Fibroblast of lung (primary cell): ENCODE measurements around the gene KLRF2. TPM values are rescaled to one million over a fixed set of nuclear protein-coding genes. Genes with fewer than 3 reads are reported as not detected.

ENCODE experiments used
- DNase-seq, 2 donors: peaks; one replicate each; pipeline versions ENCODE4 v3.0.0 to v3.0.0-alpha.2; 2010; ENCODE audit warnings: low read depth in 2 of 2
- H2AFZ ChIP-seq: 2 replicates; pipeline ENCODE4 v1.5.1; 2012; ENCODE audit warnings: low read length, control low read depth, inconsistent platforms
- H3K27ac ChIP-seq: 2 replicates; pipeline ENCODE4 v1.5.1; 2011; ENCODE audit warnings: low read length, control low read depth; ENCODE audit not compliant: insufficient read depth
- H3K27me3 ChIP-seq: 2 replicates; pipeline ENCODE4 v1.5.1; 2011; ENCODE audit warnings: mild to moderate bottlenecking, low read length; ENCODE audit not compliant: control insufficient read depth, insufficient read depth
- H3K36me3 ChIP-seq: 2 replicates; pipeline ENCODE4 v1.5.1; 2011; ENCODE audit warnings: low read length; ENCODE audit not compliant: control insufficient read depth, insufficient read depth
- H3K4me1 ChIP-seq: 2 replicates; pipeline ENCODE4 v1.5.1; 2011; ENCODE audit warnings: low read length; ENCODE audit not compliant: control insufficient read depth, insufficient read depth; ENCODE audit errors: extremely low read depth
- H3K4me2 ChIP-seq: 2 replicates; pipeline ENCODE4 v1.5.1; 2011; ENCODE audit warnings: low read length, control low read depth; ENCODE audit not compliant: insufficient read depth; ENCODE audit errors: extremely low read depth
- H3K4me3 ChIP-seq, 4 experiments: fragments of 200-600 bp in 1 of 4; sonication (generic) in 1 of 4; replicated peaks in 1 of 4; 2 replicates each; pipeline ENCODE4 v1.5.1; 2011 to 2016; ENCODE audit warnings: low read length in 4 of 4, low read depth in 3 of 4, mild to moderate bottlenecking in 3 of 4, control low read depth in 2 of 4, inconsistent platforms in 1 of 4, mixed read lengths in 1 of 4; ENCODE audit not compliant: insufficient read depth in 1 of 4; ENCODE audit errors: control extremely low read depth in 1 of 4
- H3K79me2 ChIP-seq: 2 replicates; pipeline ENCODE4 v1.5.1; 2012; ENCODE audit warnings: mild to moderate bottlenecking, low read length, inconsistent platforms; ENCODE audit not compliant: control insufficient read depth, insufficient read depth
- H3K9ac ChIP-seq: 2 replicates; pipeline ENCODE4 v1.5.1; 2011; ENCODE audit warnings: mild to moderate bottlenecking, low read length, control low read depth; ENCODE audit not compliant: insufficient read depth
- H3K9me3 ChIP-seq: 2 replicates; pipeline ENCODE4 v1.5.1; 2012; ENCODE audit warnings: low read depth, low read length; ENCODE audit not compliant: control insufficient read depth, insufficient read depth
- H4K20me1 ChIP-seq: 2 replicates; pipeline ENCODE4 v1.5.1; 2011; ENCODE audit warnings: low read length; ENCODE audit not compliant: control insufficient read depth, insufficient read depth; ENCODE audit errors: extremely low read depth
- CTCF ChIP-seq, 2 donors: IDR thresholded peaks in 1 of 2; conservative IDR thresholded peaks in 1 of 2; 1 replicate in 1 of 2; 2 replicates in 1 of 2; pipeline ENCODE4 v1.5.1; 2011 to 2012; ENCODE audit warnings: low read length in 2 of 2, control low read depth in 1 of 2, inconsistent platforms in 1 of 2, low read depth in 1 of 2, mild to moderate bottlenecking in 1 of 2
- EZH2 ChIP-seq: IDR thresholded peaks from 2 replicates; pipeline ENCODE4 v1.5.1; 2012; ENCODE audit warnings: low read length, control low read depth, mild to moderate bottlenecking; ENCODE audit errors: missing control alignments
- polyA plus RNA-seq, 2 donors: library from polyadenylated mRNA; depleted of rRNA in 1 of 2; stranded (reverse) in 1 of 2; unstranded in 1 of 2; fragments of >200 nt; gene quantifications; 2 replicates each; pipeline ENCODE4 v1.2.1, GENCODE V29; 2011 to 2012; ENCODE audit warnings: missing spikeins in 1 of 2
- total RNA-seq: library from RNA; depleted of rRNA; stranded (reverse); fragments of >200 nt; gene quantifications from 2 replicates; pipeline ENCODE4 v1.2.1, GENCODE V29; 2014

Gene KLRF2
- total and polyA plus RNA-seq, 2 donors (not counting 1 experiment from before 2014, with no cell fraction given): not detected

GRCh38 chr12:9888665-9889273, 7.5 kb downstream of the KLRF2 start:
- no peaks in the 10 kb centered on the region for H3K9me3 ChIP-seq
- no peaks in the 10 kb centered on the region for H3K36me3 ChIP-seq
- no peaks in the 10 kb centered on the region for H3K4me1 ChIP-seq
- no peak overlapping the region for H3K4me3 ChIP-seq
- no peaks in the 10 kb centered on the region for H4K20me1 ChIP-seq
- no peak for DNase-seq
- no peak overlapping the region for H3K27ac ChIP-seq
- no peaks in the 10 kb centered on the region for H3K79me2 ChIP-seq
- H3K27me3 ChIP-seq: no peaks in the 10 kb centered on the region
- H3K4me2 ChIP-seq: no peak overlapping the region
- H3K9ac ChIP-seq: no peak overlapping the region
- H2AFZ ChIP-seq: no peak overlapping the region
- TF ChIP-seq EZH2 (no peak), CTCF (conservative IDR thresholded peaks at IDR 0.05 in 1 of 2, IDR thresholded peaks at IDR 0.05 in 1 of 2; ENCODE audit: low read depth in 1 of 2, low read length in 2 of 2) (no peak)

- Histone ChIP-seq H3K4me2 (no peak overlapping the region), H3K9ac (no peak overlapping the region), H3K27ac (no peak overlapping the region), H4K20me1 (no peaks in the 10 kb centered on the region), H3K4me3 (no peak overlapping the region), H3K4me1 (no peaks in the 10 kb centered on the region), H3K9me3 (no peaks in the 10 kb centered on the region), H3K79me2 (no peaks in the 10 kb centered on the region), H2AFZ (no peak overlapping the region), H3K36me3 (no peaks in the 10 kb centered on the region), H3K27me3 (no peaks in the 10 kb centered on the region)
- DNase-seq: no peak
- TF ChIP-seq CTCF (conservative IDR thresholded peaks at IDR 0.05 in 1 of 2, IDR thresholded peaks at IDR 0.05 in 1 of 2; ENCODE audit: low read depth in 1 of 2, low read length in 2 of 2): no peak
- TF ChIP-seq EZH2: no peak
Measured at GRCh38 chr12:9895215-9895971, 14.1 kb downstream of the KLRF2 start.

GRCh38 chr12:9897535-9897934, 16.2 kb downstream of the KLRF2 start:
- no peak for DNase-seq
- no peak overlapping the region for H3K4me3 ChIP-seq
- no peak for TF ChIP-seq CTCF (conservative IDR thresholded peaks at IDR 0.05 in 1 of 2, IDR thresholded peaks at IDR 0.05 in 1 of 2; ENCODE audit: low read depth in 1 of 2, low read length in 2 of 2)
- no peak for TF ChIP-seq EZH2

More at GRCh38 chr12:9897535-9897934, 16.2 kb downstream of the KLRF2 start:
- Histone ChIP-seq H3K36me3 (no peaks in the 10 kb centered on the region), H3K27me3 (no peaks in the 10 kb centered on the region), H3K79me2 (no peaks in the 10 kb centered on the region), H3K4me2 (no peak overlapping the region), H3K27ac (no peak overlapping the region), H3K9ac (no peak overlapping the region), H2AFZ (no peak overlapping the region), H4K20me1 (no peaks in the 10 kb centered on the region), H3K4me1 (no peaks in the 10 kb centered on the region), H3K9me3 (no peaks in the 10 kb centered on the region)
